ENCODE data around the gene ZNF234.
A peak's percentile ranks its signal among the peaks of the same experiment; 100 is the strongest.
"Not testable (repeated sequence)": the region's sequence is repeated elsewhere in the genome, so short reads cannot be mapped to it uniquely, and the experiment has no call there.

ZNF234 gene

DNA sequence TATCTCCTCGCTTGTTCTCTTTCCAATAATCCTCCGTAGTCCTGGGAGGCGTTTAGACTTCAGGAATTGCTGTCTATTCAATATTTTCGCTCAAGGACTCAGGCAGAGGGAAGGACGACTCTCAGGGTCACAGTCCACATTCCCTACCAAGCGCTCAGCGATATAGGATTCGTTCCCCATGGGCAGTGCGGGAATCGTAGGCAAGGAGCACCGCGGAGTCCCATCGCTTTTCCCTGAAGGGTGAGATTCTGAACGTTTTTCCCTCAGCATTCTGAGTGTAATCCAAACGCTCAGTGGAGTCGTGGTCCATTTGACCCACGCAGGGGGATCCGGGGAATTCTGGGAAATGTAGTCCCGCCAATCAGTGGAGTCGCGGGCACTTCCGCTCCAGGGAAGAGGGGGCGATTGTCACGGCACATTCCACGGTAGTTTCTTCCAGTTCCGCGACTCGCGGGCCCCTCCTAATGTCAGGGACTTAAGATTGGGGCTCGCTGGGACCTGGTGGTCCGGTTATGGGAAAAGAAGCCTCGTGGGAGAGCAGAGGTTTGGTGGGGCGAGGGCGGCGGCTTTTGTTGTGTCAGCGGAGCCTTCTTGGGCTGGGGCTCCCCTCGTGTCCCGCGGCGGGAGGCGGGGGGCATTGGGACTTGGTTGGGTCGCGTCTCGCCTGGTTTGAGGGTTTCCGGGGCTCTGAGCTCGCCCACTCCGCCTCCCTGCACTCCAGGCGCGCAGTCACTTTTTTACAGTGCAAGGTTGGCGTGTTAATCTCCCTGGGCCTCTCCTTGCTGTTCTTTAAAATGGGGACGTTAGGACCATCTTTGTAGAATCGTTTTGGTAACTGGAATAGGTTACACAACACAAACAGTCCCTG is at the start of gene ZNF234:
TSS of gene ZNF234 (plus strand) at position 364 of the 868 bp plus-strand sequence. CDS start 3,079 bp downstream, outside the sequence.
- peak; percentile 92 for DNase-seq

DNA sequence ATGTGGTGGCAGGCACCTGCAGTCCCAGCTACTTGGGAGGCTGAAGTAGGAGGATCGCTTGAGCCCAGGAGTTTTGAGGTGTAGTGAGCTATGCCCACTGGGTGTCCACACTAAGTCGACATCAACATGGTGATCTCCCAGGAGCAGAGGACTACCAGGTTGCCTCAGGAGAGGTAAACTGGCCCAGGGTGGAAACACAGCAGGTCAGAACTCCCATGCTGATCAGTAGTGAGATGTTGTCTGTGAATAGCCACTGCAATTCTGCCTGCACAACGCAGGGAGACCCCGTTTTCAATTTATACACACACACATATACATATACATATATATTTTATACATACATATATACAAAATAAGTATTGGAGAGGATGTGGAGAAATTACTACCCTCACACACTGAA is 49.2 kb upstream of the ZNF234 start:
- no peak for DNase-seq

DNA sequence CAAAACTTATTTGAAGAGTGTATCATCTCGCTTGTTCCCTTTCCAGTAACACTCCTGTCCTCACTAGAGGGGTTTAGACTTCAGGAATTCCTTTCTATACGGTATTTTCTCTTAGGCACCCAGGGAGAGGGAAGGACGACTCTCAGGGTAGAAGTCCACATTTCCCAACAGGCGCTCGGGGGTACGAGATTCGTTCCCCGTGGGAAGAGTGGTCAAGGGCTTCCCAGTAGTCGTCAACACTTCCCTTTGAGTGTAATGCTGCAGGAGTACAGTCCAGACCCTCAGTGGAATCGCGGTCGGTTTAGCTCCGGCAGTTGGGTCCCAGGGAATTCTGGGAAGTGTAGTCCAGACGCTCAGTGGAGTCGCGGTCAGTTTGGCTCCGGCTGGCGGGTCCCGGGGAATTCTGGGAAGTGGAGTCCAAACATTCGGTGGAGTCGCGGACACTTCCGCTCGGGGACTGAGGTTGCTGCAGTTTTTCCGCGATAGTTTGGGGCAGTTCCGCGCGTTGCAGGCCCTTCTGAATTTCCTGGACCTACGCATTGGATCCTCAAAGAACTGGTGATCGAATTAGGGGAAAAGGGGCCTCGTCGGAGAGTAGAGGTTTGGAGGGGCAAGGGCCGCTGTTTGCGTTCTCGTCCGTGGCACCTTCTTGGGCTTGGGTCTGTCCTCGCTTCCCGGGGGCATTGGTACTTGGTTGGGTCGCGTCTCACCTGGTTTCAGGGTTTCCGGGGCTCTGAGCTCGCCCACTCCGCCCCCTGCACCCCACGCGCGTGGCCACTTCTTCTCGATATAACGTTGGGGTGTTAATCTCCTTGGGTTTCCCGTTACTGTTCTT is 47.2 kb upstream of the ZNF234 start, which contains the start of gene ZNF224:
TSS of gene ZNF224 (plus strand) at position 431 of the 835 bp plus-strand sequence. CDS start 3,513 bp downstream, outside the sequence.
- DNase-seq, result peak; percentile 96

DNA sequence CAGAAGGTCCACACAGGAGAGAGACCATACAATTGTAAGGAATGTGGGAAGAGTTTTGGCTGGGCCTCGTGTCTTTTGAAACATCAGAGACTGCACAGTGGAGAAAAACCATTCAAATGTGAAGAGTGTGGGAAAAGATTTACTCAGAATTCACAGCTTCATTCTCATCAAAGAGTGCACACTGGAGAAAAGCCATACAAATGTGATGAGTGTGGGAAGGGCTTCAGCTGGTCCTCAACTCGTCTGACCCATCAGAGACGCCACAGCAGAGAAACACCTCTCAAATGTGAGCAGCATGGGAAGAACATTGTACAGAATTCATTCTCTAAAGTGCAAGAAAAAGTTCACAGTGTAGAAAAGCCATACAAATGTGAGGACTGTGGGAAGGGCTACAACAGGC is 33.6 kb upstream of the ZNF234 start:
- DNase-seq, result no peak

DNA sequence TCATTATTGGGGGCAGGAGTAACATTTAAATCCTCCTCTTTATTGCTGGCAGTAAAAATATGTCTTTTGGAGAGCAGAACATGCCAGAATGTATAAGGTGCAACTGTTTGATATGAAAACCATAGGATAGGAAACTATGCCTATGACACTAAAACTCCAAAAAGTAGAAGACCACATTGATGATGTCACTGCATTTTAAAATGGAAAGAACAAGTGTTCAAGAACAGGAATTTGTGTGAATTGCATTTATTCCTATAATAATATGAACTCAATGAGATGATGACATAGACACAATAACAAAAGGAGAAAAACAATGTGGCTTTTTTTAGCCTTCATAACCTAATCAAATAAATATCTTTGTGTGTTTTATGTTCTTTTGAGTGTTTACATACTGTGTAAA is 31.9 kb upstream of the ZNF234 start:
- DNase-seq, result no peak

DNA sequence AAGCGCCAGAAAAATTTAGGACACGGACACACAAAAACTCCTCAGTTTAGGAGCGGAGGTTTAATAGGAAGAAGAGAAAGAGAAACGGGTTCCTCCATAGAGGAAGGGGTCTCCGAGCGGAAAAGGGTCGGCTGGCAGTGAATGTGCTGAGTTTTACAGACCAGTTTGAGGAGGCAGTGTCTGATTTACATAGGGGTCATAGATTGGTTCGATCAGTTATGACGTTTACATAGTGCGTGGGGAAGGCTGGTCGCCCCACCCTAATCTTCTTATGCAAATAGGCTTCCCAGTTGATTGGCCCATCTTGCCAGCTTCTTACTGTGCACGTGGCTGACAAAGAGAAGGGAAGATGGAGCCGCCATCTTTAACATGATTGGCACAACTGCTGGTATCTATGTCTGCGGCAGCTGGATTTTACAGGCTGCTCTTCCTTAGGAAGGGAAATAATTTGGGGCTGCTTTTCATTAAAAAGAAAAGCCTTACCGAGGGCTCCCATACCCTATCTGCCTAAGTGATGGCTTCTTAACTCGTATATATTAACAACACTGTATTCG is 29.4 kb upstream of the ZNF234 start:
- DNase-seq, result peak; percentile 35

DNA sequence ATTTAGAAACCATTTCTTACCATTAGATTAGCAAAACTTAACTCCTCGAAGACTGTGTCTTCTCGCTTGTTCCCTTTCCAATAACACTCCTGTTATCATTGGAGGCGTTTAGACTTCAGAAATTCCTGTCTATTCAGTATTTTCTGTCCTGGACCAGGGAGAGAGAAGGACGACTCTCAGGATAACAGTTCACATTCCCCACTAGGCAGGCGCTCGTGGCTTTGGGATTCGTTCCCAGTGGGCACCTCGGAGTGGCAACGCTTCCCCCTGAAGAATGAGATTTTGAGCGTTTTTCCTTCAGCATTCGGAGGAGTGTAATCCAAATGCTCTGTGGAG is 28.6 kb upstream of the ZNF234 start:
- DNase-seq, result no peak

DNA sequence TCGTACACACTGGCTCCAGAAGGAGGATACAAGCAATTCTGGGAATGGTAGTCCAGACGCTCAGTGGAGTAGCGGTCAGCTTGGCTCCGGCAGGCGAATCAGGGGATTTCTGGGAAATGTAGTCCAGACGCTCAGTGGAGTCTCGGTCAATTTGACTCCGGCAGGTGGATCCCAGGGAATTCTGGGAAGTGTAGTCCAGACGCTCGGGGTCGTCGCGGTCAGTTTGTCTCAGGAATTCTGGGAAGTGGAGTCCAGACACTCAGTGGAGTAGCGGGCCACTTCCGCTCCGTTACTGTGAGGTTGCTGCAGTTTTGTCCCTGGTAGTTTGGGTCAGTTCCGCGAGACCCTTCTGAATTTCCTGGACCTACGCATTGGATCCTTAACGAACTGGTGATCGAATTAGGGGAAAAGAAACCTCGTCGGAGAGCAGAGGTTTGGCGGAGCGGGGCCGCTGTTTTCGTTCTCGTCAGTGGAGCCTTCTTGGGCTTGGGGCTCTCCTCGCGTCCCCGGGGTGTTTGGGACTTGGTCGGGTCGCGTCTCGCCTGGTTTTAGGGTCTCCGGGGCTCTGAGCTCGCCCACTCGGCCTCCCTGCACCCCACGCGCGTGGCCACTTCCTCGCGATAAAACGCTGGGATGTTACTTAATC is 28.1 kb upstream of the ZNF234 start, which contains the start of gene ZNF225:
TSS of gene ZNF225 (plus strand) at position 262 of the 646 bp plus-strand sequence. CDS start 2,429 bp downstream, outside the sequence.
- DNase-seq, result peak; percentile 99

DNA sequence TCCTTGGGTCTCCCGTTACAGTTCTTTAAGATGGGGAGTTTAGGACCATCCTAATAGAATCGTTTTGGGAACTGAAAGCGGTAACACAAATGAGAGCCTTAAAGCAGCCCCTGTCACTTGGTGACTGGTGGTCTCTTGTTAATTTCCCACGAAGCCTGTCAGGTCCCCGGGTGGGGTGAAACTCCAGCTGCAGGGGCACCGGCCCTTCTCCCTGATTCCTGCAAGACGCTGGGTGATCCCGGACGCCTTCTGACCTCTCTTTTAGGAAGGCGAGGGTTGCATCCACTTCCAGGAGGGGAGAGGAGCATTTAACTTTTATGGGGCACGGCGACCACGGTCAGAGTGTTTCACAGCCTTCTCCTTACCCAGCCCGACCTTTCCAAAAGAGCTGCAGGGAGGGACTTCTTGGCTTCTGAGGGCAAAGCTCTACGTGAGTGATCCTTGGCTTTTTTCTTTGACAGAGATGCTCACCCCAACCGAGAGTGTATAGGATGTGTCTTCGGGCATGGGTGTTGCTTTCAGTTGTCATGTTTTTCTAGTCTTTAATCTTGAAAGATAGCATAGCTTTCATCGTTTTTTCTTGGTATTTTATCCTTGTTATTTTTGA is 27.5 kb upstream of the ZNF234 start:
- DNase-seq, result peak; percentile 41

DNA sequence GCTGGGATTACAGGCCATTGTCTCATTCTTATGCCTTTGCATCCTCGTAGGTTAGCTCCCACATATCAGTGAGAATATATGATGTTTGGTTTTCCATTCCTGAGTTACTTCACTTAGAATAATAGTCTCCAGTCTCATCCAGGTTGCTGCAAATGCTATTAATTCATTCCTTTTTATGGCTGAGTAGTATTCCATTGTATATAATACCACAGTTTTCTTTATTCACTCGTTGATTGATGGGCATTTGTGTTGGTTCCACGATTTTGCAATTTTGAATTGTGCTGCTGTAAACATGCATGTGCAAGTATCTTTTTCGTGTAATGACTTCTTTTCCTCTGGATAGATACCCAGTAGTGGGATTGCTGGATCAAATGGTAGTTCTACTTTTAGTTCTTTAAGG is 20.2 kb upstream of the ZNF234 start:
- not testable (repeated sequence) for DNase-seq

DNA sequence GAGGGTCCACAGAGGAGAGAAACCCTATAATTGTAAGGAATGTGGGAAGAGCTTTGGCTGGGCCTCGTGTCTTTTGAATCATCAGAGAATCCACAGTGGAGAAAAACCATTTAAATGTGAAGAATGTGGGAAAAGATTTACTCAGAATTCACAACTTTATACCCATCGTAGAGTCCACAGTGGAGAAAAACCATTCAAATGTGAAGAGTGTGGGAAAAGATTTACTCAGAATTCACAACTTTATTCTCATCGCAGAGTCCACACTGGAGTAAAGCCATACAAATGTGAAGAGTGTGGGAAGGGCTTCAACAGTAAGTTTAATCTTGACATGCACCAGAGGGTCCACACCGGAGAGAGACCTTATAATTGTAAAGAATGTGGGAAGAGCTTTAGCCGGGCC is 9.4 kb upstream of the ZNF234 start:
- no peak for DNase-seq

DNA sequence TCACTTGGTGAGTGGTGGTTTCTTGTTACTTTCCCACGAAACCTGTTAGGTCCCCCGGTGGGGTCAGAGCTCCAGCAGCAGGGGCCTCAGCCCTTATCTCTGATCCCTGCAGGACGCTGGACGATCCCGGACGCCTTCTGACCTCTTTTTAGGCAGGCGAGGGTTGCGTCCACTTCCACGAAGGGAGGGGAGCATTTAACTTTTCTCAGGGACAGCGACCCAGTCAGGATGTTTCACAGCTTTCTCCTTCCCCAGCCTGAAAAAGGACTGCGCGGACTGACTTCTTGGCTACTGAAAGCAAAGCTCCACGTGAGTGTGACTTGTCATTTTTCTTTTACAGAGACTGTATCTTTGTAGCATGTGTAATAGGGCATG is 692 bp downstream of the ZNF234 start:
- DNase-seq, result no peak

DNA sequence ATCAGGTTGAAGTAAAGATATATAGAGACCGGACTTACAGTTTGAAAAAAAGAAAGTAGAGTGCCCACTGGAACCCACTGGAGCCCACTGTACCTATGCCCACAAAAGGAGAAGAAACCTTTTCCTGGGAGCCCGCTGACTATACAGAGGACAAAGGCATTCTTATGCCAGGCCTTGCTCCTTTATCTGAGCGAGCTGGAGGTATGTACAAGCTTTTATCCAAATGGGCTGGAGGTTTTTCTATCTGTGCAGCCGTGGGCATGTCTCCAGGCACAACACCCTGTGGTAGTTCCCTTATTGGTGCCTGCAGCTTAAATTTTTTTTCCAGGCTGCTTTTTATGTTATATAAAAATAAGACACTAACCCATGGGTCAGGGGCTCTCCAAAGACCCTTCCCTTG is 8.4 kb downstream of the ZNF234 start:
- no peak for DNase-seq

DNA sequence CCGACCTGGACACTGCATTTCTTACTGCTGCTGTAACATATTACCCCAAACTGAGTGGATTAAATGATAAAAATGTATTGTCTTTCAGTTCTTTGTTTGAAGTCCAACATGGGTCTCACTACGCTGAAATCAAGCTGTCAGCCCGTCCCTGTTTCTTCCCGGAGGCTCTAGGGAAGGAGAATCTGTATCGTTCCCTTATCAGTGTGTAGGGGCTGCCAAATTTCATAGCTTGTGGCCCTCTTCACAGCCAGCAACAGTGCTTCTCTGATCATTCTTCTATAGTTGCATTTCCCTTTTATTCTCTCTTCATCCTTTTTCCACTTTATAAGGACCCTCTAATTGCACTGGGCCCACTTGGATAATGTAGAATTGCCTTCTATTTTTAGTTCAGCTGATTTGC is 10.1 kb downstream of the ZNF234 start:
- no peak for DNase-seq

DNA sequence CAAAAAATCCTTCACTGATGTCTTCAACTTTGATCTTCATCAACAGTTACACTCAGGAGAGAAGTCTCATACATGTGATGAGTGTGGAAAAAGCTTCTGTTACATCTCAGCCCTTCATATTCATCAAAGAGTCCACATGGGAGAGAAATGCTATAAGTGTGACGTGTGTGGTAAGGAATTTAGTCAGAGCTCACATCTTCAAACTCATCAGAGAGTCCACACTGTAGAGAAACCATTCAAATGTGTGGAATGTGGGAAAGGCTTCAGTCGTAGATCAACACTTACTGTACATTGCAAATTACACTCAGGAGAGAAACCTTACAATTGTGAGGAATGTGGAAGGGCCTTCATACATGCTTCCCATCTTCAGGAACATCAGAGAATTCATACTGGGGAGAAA is 15.1 kb downstream of the ZNF234 start:
- DNase-seq, result no peak

DNA sequence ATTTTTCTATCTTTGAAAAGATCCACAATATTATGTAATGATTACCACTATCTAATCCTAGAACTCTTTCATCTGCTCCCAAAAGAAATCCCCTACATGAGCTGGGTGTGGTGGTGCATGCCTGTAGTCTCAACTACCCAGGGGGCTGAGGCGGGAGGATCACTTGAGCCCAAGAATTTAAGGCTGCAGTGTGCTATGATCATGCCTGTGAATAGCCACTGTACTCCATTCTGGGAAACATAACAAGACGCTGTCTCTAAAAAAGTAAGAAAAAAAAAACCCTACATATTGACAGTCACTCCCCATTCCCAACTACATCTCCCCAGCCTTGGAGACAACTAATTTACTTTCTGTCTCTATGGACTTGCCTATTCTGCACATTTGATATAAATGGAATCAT is 22.4 kb downstream of the ZNF234 start:
- DNase-seq, result no peak

DNA sequence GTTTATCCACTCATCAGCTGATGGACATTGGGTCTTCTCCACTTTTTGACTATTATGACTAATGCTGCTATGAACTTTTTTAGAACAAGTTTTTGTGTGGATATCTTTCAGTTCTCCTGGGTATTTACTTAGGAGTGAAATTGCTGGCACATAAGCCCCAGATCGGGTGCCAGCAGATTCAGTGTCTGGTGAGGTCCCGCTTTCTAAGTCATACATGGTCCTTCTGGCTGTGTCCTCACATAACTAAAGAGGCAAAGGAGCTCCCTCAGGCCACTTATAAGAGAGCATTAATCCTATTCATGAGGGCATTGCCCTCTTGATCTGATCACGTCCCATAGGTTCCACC is 22.9 kb downstream of the ZNF234 start:
- DNase-seq, result no peak

DNA sequence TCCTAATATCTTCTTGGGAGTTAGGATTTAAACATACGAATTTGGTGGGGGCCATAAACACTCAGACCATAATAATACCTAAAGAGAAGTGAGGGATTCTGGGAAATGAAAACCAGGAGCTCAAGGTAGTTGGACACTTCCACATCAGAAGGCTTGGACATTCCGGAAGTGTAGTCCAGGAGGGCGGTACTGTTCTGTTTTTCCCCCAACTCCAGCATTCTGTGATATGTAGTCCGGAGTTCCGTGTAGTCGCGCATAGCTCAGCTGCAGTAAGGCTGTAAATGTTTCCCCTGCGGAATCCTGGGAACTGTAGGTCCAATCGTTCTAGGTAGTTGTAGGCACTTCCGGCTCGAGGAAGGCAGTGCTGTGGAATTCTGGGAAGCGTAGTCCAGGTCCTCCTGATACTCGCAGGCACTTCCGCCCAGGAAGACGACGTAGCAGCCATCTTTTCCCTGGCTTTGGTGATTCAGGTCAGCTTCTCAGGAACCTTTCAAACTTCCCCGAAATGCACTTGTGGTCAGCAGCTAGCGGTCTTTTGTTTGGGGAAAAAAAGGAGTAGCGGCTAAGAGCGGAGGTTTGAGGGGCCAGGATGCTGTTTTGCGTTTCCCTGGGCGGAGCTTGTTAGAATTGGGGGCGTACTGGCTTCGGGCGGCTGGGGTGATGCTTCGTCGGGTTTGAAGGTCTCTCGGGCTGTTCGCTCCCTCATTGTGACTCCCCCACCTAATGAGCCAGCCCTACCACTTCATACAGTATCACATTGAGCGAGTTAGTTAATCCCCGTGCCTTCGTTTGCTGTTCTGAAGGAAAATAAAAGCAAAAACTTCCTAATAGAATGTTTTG is 23.5 kb downstream of the ZNF234 start, which contains the start of gene ZNF226:
TSS of gene ZNF226 (plus strand) at position 428 of the 840 bp plus-strand sequence. CDS start 4,981 bp downstream, outside the sequence.
- peak; percentile 95 for DNase-seq

DNA sequence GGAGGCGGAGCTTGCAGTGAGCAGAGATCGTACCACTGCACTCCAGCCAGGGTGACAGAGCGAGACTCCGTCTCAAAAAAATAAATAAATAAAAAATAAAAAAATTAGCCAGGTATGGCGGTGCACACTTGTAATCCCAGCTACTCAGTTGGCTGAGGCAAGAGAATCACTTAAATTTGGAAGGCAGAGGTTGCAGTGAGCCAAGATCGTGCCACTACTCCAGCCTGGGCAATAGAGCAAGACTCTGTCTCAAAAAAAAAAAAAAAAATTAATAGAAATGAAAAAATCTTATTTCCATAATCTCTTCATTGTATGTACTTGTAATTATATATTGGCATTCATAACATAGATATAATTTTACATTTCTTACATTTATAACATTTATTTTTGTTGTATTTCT is 29.3 kb downstream of the ZNF234 start:
- not testable (repeated sequence) for DNase-seq

DNA sequence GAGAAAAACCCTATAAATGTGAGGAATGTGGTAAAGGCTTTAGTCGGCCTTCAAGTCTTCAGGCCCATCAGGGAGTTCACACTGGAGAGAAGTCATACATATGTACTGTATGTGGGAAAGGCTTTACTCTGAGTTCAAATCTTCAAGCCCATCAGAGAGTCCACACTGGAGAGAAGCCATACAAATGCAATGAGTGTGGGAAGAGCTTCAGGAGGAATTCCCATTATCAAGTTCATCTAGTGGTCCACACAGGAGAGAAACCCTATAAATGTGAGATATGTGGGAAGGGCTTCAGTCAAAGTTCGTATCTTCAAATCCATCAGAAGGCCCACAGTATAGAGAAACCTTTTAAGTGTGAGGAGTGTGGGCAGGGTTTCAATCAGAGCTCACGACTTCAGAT is 35.2 kb downstream of the ZNF234 start:
- no peak for DNase-seq

DNA sequence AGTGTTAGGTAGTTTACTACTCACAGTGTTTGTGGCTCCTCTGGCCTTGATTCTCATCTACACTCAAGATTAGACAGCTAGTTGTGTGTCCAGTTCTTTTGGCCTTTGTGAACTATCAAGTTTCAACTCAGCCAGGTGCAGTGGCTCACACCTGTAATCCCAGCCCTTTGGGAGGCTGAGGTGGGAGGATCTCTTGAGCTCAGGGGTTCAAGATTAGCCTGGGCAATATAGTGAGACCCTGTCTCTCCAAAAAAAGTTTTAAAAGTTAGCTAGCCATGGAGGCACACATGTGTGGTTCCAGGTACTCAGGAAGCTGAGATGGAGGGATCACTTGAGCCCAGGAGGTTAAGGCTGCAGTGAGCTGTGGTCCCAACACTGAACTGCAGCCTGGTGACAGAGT is 39.6 kb downstream of the ZNF234 start:
- no peak for DNase-seq

DNA sequence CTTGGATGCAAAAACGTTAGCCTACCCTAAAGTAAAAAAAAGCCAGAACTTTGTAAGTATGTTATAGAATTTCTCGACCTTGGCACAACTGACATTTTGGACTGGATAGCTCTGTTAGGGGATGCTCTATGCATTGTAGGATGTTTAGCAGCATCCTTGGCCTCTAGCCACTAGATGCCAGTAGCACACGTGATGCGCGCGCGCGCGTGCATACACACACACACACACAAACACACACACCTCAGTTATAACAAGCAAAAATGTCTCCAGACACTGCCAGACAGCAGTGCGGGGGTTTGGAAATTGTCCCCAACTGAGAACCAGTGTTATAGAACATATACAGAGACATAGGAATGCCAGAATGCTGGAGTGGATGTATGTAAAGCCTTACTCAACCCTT is 40.8 kb downstream of the ZNF234 start:
- no peak for DNase-seq

Data from right hindlimb (tissue), 1 donor.